ENCODE measurements around the gene MAZ.
"Not testable (repeated sequence)": the region's sequence is repeated elsewhere in the genome, so short reads cannot be mapped to it uniquely, and the experiment has no call there.

Gene MAZ

DNA sequence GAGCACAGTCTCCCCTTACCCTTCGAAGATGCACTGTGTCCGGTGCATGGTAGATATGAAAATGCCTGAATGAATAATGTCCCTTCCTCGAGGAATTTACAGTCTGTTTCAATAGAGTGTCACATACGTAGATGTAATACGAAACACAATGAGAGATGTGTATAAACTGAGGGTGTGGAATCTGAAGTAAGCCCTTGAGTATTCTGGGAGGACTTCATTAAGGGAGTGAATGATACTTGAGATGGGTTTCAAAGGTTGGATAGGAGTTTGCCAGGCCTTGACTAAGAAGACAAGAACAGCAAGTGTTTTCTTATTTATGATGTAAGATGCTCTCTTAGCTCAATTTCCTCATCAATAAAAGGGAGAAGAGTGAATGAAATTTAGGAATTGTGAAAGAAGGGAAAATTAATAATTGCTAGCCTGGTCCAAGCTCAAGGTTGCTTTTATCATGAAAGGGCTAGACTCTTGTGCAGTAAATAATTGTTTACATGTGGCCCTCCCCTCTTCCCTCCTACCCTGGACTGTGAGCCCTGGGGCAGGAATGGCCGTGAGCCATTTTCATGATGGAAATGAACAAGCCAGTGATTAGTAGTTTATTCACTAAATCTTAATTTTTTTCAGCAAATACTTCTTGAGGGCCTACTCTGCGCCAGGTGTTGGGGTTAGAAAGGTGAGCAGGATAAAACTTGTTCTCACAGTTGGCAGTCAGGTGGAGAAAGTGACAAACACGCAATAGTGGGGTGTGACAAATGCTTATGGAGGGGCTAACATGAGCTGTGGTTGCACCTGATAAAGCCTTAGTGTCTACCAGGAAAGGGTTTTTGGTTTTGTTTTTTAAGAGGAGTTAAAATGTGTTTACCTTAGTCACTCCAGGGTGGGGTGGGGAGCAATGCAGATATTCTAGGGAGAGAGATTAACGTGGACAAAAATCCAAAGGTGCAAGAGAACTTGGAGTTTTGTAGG is 14.2 kb upstream of the MAZ start:
- no peak for TF ChIP-seq ZFP30 (CRISPR knock-in tag; IDR thresholded peaks at IDR 0.05)
- TF ChIP-seq ZFP3 (CRISPR knock-in tag; IDR thresholded peaks at IDR 0.05): peak; percentile 97
- ATAC-seq: no peak

DNA sequence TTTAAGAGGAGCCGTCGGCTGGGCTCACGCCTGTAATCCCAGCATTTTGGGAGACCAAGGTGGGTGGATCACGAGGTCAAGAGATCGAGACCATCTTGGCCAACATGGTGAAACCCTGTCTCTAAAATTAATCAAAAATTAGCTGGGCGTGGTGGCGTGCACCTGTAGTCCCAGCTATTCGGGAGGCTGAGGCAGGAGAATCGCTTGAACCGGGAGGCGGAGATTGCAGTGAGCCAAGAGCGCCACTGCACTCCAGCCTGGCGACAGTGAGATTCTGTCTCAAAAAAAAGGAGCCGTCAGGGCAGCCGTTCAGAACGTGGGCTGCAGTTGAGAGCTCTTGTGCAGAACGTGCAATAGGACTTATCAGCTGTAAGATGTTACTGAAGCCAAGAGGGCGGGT is 13.2 kb upstream of the MAZ start:
- ATAC-seq: not testable (repeated sequence)

DNA sequence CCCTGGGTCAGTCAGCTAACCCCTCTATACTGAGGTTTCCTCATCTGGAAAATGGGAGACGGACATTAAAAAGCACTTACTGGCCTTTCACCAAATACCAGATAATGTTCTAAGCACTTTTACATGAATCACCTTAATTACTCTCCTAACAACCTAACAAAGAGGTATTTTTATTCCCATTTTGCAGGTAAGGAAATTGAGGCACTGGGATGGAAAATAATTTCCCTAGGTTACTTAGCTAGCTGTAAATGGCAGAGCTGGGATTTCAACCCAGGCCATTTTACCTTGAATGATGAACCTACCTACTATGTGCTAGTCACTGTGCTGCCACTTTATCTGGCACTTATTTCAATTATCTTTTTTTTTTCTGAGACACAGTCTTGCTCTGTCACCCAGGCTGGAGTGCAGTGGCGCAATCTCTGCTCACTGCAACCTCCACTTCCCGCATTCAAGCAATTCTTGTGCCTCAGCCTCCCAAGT is 12.1 kb upstream of the MAZ start:
- no peak for ATAC-seq

DNA sequence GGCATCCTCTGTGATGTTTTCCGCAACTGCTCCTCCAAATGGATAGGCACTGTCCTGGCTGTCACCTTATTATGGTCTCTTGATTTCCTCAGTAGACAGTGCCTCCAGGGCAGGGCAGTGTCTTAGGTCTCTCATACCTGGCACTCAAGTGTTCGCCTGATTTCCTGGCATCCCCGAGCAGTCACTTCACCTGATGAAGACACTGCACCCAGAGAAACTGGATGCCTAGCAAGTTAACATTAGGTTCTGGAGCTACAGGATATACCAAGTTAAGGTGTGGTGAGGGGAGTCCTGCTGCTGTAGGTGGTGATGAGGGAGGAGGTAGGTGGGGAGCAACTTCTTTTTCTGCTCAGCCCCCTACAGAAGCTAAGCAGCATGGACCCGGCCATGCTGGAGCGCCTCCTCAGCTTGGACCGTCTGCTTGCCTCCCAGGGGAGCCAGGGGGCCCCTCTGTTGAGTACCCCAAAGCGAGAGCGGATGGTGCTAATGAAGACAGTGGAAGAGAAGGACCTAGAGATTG is 3.9 kb upstream of the MAZ start:
- ATAC-seq: no peak
- TF ChIP-seq GLIS3 (CRISPR knock-in tag; IDR thresholded peaks at IDR 0.05): no peak

More for the DNA sequence above, 12.1 kb upstream of the MAZ start:
- TF ChIP-seq CSDC2 (CRISPR knock-in tag; IDR thresholded peaks at IDR 0.05): no peak
- no peak for TF ChIP-seq PPARA (CRISPR knock-in tag; IDR thresholded peaks at IDR 0.05; ENCODE audit: borderline replicate concordance)
- TF ChIP-seq ZFP30 (CRISPR knock-in tag; IDR thresholded peaks at IDR 0.05): no peak
- TF ChIP-seq, protein P1, sequence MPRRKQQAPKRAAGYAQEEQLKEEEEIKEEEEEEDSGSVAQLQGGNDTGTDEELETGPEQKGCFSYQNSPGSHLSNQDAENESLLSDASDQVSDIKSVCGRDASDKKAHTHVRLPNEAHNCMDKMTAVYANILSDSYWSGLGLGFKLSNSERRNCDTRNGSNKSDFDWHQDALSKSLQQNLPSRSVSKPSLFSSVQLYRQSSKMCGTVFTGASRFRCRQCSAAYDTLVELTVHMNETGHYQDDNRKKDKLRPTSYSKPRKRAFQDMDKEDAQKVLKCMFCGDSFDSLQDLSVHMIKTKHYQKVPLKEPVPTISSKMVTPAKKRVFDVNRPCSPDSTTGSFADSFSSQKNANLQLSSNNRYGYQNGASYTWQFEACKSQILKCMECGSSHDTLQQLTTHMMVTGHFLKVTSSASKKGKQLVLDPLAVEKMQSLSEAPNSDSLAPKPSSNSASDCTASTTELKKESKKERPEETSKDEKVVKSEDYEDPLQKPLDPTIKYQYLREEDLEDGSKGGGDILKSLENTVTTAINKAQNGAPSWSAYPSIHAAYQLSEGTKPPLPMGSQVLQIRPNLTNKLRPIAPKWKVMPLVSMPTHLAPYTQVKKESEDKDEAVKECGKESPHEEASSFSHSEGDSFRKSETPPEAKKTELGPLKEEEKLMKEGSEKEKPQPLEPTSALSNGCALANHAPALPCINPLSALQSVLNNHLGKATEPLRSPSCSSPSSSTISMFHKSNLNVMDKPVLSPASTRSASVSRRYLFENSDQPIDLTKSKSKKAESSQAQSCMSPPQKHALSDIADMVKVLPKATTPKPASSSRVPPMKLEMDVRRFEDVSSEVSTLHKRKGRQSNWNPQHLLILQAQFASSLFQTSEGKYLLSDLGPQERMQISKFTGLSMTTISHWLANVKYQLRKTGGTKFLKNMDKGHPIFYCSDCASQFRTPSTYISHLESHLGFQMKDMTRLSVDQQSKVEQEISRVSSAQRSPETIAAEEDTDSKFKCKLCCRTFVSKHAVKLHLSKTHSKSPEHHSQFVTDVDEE (CRISPR knock-in tag; IDR thresholded peaks at IDR 0.05): no peak
- TF ChIP-seq RARB (CRISPR knock-in tag; IDR thresholded peaks at IDR 0.05): no peak
- TF ChIP-seq BACH2 (CRISPR knock-in tag; IDR thresholded peaks at IDR 0.05; ENCODE audit: borderline replicate concordance): no peak
- TF ChIP-seq OSR1 (CRISPR knock-in tag; IDR thresholded peaks at IDR 0.05): no peak
- no peak for TF ChIP-seq TCF4 (CRISPR knock-in tag; IDR thresholded peaks at IDR 0.05; ENCODE audit: borderline replicate concordance)
- TF ChIP-seq ZNF70 (CRISPR knock-in tag; IDR thresholded peaks at IDR 0.05): no peak
- no peak for TF ChIP-seq ISL1 (CRISPR knock-in tag; IDR thresholded peaks at IDR 0.05)
- TF ChIP-seq ZC3H10 (CRISPR knock-in tag; IDR thresholded peaks at IDR 0.05): no peak

DNA sequence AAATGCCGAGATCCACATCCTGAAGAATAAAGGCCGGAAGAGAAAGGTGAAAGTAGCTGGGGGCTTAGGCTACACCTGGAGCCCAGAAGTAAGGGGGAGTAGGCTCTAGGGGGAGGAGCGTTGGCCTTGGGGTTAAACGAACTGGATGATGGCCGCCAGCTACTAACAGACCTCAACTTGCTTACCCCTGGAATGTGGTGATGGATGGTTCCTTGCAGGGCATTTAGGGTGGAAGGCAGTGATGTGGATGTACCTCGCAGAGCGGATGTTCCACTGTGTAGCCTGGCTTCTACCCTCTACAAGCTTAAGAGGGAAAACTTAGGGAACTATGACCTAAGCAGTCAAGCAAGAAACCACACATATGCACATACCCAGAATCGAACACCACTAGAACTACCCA is 2.3 kb upstream of the MAZ start:
- no peak for ATAC-seq
- TF ChIP-seq GLIS3 (CRISPR knock-in tag; IDR thresholded peaks at IDR 0.05) (no peak), TCF4 (CRISPR knock-in tag; IDR thresholded peaks at IDR 0.05; ENCODE audit: borderline replicate concordance) (no peak), ZFP30 (CRISPR knock-in tag; IDR thresholded peaks at IDR 0.05) (no peak), ESRRG (CRISPR knock-in tag; IDR thresholded peaks at IDR 0.05) (no peak), SNAI2 (CRISPR knock-in tag; IDR thresholded peaks at IDR 0.05) (no peak), ZC3H10 (CRISPR knock-in tag; IDR thresholded peaks at IDR 0.05) (no peak)
- TF ChIP-seq, protein P1 (CRISPR knock-in tag; IDR thresholded peaks at IDR 0.05): no peak
- TF ChIP-seq, protein P2, sequence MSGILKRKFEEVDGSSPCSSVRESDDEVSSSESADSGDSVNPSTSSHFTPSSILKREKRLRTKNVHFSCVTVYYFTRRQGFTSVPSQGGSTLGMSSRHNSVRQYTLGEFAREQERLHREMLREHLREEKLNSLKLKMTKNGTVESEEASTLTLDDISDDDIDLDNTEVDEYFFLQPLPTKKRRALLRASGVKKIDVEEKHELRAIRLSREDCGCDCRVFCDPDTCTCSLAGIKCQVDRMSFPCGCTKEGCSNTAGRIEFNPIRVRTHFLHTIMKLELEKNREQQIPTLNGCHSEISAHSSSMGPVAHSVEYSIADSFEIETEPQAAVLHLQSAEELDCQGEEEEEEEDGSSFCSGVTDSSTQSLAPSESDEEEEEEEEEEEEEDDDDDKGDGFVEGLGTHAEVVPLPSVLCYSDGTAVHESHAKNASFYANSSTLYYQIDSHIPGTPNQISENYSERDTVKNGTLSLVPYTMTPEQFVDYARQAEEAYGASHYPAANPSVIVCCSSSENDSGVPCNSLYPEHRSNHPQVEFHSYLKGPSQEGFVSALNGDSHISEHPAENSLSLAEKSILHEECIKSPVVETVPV (CRISPR knock-in tag; IDR thresholded peaks at IDR 0.05): no peak
- TF ChIP-seq, protein P3, sequence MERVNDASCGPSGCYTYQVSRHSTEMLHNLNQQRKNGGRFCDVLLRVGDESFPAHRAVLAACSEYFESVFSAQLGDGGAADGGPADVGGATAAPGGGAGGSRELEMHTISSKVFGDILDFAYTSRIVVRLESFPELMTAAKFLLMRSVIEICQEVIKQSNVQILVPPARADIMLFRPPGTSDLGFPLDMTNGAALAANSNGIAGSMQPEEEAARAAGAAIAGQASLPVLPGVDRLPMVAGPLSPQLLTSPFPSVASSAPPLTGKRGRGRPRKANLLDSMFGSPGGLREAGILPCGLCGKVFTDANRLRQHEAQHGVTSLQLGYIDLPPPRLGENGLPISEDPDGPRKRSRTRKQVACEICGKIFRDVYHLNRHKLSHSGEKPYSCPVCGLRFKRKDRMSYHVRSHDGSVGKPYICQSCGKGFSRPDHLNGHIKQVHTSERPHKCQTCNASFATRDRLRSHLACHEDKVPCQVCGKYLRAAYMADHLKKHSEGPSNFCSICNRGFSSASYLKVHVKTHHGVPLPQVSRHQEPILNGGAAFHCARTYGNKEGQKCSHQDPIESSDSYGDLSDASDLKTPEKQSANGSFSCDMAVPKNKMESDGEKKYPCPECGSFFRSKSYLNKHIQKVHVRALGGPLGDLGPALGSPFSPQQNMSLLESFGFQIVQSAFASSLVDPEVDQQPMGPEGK (CRISPR knock-in tag; IDR thresholded peaks at IDR 0.05; ENCODE audit: borderline replicate concordance): no peak
